HepG2 (cell line): ENCODE results near the gene MAP3K14. TPM values are rescaled to one million over a fixed set of nuclear protein-coding genes. Genes with fewer than 3 reads are reported as not detected.
A peak's percentile ranks its signal among the peaks of the same experiment; 100 is the strongest.

Experiments used
- BCL6 ChIP-seq: IDR thresholded peaks from 2 replicates; pipeline ENCODE4 v1.6.1; 2016; ENCODE audit warnings: missing genetic modification reagents, missing compliant biosample characterization
- BRD4 ChIP-seq: sonication (generic); formaldehyde crosslinking; IDR thresholded peaks from 2 replicates; pipeline ENCODE4 v1.4.0; 2020; ENCODE audit warnings: missing genetic modification reagents
- FOXA3 ChIP-seq: IDR thresholded peaks from 2 replicates; pipeline ENCODE4 v1.6.1; 2016; ENCODE audit warnings: missing genetic modification reagents, missing compliant biosample characterization
- FOXC1 ChIP-seq: sonication (generic); formaldehyde crosslinking; IDR thresholded peaks from 2 replicates; pipeline ENCODE4 v1.8.0; 2022; ENCODE audit warnings: mild to moderate bottlenecking, missing genetic modification reagents, borderline replicate concordance
- HHEX ChIP-seq: IDR thresholded peaks from 2 replicates; pipeline ENCODE4 v1.6.1; 2016; ENCODE audit warnings: control low read depth
- HOXA3 ChIP-seq: sonication (generic); formaldehyde crosslinking; IDR thresholded peaks from 2 replicates; pipeline ENCODE4 v1.5.0; 2020; ENCODE audit warnings: missing genetic modification reagents
- NCOA2 ChIP-seq: sonication (generic); formaldehyde crosslinking; IDR thresholded peaks from 2 replicates; pipeline ENCODE4 v1.8.0; 2022; ENCODE audit warnings: inconsistent platforms
- NCOA5 ChIP-seq: sonication (generic); formaldehyde crosslinking; IDR thresholded peaks from 2 replicates; pipeline ENCODE4 v1.4.0; 2020; ENCODE audit warnings: missing genetic modification reagents
- PAWR ChIP-seq: sonication (generic); formaldehyde crosslinking; IDR thresholded peaks from 2 replicates; pipeline ENCODE4 v1.4.0; 2020; ENCODE audit warnings: missing genetic modification reagents, mild to moderate bottlenecking, borderline replicate concordance
- PCBP1 ChIP-seq: fragments of 200-400 bp; formaldehyde crosslinking; IDR thresholded peaks from 2 replicates; pipeline ENCODE4 v1.6.1; 2017; ENCODE audit warnings: mild to moderate bottlenecking, low read depth, low read length, borderline replicate concordance
- PITX1 ChIP-seq: sonication (generic); formaldehyde crosslinking; IDR thresholded peaks from 2 replicates; pipeline ENCODE4 v1.5.1; 2020; ENCODE audit warnings: mild to moderate bottlenecking, missing genetic modification reagents
- RCOR2 ChIP-seq: IDR thresholded peaks from 2 replicates; pipeline ENCODE4 v1.6.1; 2016; ENCODE audit warnings: missing biosample characterization, missing genetic modification reagents
- RFXAP ChIP-seq: sonication (generic); formaldehyde crosslinking; IDR thresholded peaks from 2 replicates; pipeline ENCODE4 v1.4.0; 2020; ENCODE audit warnings: missing genetic modification reagents, borderline replicate concordance
- STAG1 ChIP-seq: sonication (generic); formaldehyde crosslinking; IDR thresholded peaks from 2 replicates; pipeline ENCODE4 v1.4.0; 2020; ENCODE audit warnings: missing genetic modification reagents
- ZNF274 ChIP-seq: sonication (generic); formaldehyde crosslinking; IDR thresholded peaks from 2 replicates; pipeline ENCODE4 v1.5.1; 2020; ENCODE audit warnings: mild to moderate bottlenecking, missing genetic modification reagents
- ZNF350 ChIP-seq: sonication (generic); formaldehyde crosslinking; IDR thresholded peaks from 2 replicates; pipeline ENCODE4 v1.4.0; 2020; ENCODE audit warnings: mild to moderate bottlenecking, low read depth, missing genetic modification reagents, borderline replicate concordance
- ZNF543 ChIP-seq: sonication (generic); formaldehyde crosslinking; IDR thresholded peaks from 2 replicates; pipeline ENCODE4 v1.4.0; 2020; ENCODE audit warnings: mild to moderate bottlenecking, missing genetic modification reagents
- ZNF768 ChIP-seq: sonication (generic); formaldehyde crosslinking; IDR thresholded peaks from 2 replicates; pipeline ENCODE4 v1.4.0; 2020; ENCODE audit warnings: missing genetic modification reagents
- ZSCAN12 ChIP-seq: sonication (generic); formaldehyde crosslinking; IDR thresholded peaks from 2 replicates; pipeline ENCODE4 v1.9.0; 2021; ENCODE audit warnings: mild to moderate bottlenecking, missing genetic modification reagents
- polyA plus RNA-seq, 8 experiments: library from polyadenylated mRNA; depleted of rRNA in 3 of 8; stranded (reverse) in 7 of 8; unstranded in 1 of 8; fragments of >200 nt; fragmentation: Illumina TruSeq in 4 of 8; extraction: Trizol in 4 of 8; gene quantifications; 2 replicates each; pipeline versions ENCODE4 v1.2.1 to v1.2.3, GENCODE V29; 2011 to 2016; ENCODE audit warnings: low read depth in 4 of 8, missing spikeins in 1 of 8, mixed read lengths in 1 of 8; ENCODE audit not compliant: insufficient read depth in 1 of 8
- total RNA-seq, 5 experiments: library from RNA; depleted of rRNA; stranded (reverse); fragments of >200 nt; fragmentation: Illumina TruSeq; extraction: Trizol; gene quantifications; 2 replicates each; pipeline ENCODE4 v1.2.3, GENCODE V29; 2016; ENCODE audit warnings: low read depth in 1 of 5
- TF ChIP-seq, protein P1 (sequence below): sonication (generic); formaldehyde crosslinking; IDR thresholded peaks from 2 replicates; pipeline ENCODE4 v1.4.0; 2020; ENCODE audit warnings: missing genetic modification reagents
- TF ChIP-seq, protein P2 (sequence below): sonication (generic); formaldehyde crosslinking; IDR thresholded peaks from 2 replicates; pipeline ENCODE4 v1.5.1; 2020; ENCODE audit warnings: missing genetic modification reagents, mild to moderate bottlenecking, borderline replicate concordance
- TF ChIP-seq, protein P3 (sequence below): IDR thresholded peaks from 2 replicates; pipeline ENCODE4 v1.6.1; 2016; ENCODE audit warnings: low read depth, borderline replicate concordance
- TF ChIP-seq, protein P4 (sequence below): sonication (generic); formaldehyde crosslinking; IDR thresholded peaks from 2 replicates; pipeline ENCODE4 v1.4.0; 2020; ENCODE audit warnings: missing genetic modification reagents
- TF ChIP-seq, protein P5 (sequence below): IDR thresholded peaks from 2 replicates; pipeline ENCODE4 v1.6.1; 2016; ENCODE audit warnings: missing genetic modification reagents, missing compliant biosample characterization

MAP3K14 gene
- total and polyA plus RNA-seq, 2 of the 13 experiments (the other 11 are each of a cell fraction or from before 2014, with no cell fraction given) = 2.6 TPM

DNA sequence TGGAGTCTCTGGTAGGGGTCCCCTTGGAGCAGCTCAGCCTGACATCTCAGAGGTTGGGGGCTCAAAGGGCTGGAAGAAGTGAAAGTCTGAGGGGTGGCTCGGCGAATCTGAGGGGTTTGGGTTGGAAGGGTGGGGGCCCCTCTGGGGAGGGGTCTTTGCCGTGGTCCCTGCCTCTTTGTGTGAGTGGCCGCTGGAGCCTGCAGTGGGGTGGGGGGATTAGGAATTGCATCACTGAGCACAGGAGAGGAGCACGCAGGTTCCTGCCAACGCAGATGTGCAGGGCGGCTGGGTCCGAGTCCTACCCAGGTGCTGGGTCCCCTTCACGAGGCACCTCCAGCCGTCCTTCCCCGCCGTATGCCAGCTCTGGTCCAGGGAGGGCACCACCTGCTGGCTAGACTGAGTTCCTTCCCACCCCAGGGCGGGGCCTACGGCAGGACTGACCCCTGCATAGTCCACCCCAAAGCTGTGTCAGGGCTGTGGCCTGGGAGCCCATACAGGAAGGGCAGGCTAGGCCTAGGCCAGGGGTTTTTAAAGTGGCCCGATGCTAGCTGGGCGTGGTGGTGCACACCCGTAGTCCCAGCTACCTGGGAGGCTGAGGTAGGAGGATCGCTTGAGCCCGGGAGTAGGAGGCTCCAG, 85.2 kb downstream of the MAP3K14 start (continued):
- TF ChIP-seq, protein P1, sequence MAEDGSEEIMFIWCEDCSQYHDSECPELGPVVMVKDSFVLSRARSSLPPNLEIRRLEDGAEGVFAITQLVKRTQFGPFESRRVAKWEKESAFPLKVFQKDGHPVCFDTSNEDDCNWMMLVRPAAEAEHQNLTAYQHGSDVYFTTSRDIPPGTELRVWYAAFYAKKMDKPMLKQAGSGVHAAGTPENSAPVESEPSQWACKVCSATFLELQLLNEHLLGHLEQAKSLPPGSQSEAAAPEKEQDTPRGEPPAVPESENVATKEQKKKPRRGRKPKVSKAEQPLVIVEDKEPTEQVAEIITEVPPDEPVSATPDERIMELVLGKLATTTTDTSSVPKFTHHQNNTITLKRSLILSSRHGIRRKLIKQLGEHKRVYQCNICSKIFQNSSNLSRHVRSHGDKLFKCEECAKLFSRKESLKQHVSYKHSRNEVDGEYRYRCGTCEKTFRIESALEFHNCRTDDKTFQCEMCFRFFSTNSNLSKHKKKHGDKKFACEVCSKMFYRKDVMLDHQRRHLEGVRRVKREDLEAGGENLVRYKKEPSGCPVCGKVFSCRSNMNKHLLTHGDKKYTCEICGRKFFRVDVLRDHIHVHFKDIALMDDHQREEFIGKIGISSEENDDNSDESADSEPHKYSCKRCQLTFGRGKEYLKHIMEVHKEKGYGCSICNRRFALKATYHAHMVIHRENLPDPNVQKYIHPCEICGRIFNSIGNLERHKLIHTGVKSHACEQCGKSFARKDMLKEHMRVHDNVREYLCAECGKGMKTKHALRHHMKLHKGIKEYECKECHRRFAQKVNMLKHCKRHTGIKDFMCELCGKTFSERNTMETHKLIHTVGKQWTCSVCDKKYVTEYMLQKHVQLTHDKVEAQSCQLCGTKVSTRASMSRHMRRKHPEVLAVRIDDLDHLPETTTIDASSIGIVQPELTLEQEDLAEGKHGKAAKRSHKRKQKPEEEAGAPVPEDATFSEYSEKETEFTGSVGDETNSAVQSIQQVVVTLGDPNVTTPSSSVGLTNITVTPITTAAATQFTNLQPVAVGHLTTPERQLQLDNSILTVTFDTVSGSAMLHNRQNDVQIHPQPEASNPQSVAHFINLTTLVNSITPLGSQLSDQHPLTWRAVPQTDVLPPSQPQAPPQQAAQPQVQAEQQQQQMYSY (CRISPR knock-in tag) = no peak
- TF ChIP-seq, protein P2, sequence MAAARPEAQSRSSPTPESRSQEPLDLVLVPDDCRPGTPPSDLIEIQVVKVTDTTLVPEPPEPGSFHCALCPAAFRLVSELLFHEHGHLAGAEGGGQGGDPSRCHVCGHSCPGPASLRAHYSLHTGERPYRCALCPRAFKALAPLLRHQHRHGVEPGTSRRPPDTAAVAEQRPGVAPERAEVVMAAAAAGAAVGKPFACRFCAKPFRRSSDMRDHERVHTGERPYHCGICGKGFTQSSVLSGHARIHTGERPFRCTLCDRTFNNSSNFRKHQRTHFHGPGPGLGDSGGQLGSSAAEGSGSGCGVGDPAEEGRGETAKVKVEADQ (CRISPR knock-in tag) = 0 out of 2 replicates have a peak, but pooled peaks have one; percentile 50
- TF ChIP-seq HHEX (CRISPR knock-in tag) = no peak
- TF ChIP-seq FOXA3 (CRISPR knock-in tag) = no peak
- peak; percentile 54; the same call in 1 of the 2 replicates for TF ChIP-seq ZNF768 (CRISPR knock-in tag)
- TF ChIP-seq ZNF543 (CRISPR knock-in tag) = no peak
- TF ChIP-seq ZNF350 (CRISPR knock-in tag) = no peak
- no peak for TF ChIP-seq NCOA2 (CRISPR knock-in tag)
- TF ChIP-seq STAG1 (CRISPR knock-in tag) = peak; percentile 75
- peak; percentile 66 for TF ChIP-seq HOXA3 (CRISPR knock-in tag)
- no peak for TF ChIP-seq NCOA5 (CRISPR knock-in tag)
- peak; percentile 69; the same call in 1 of the 2 replicates for TF ChIP-seq RFXAP
- TF ChIP-seq, protein P3, sequence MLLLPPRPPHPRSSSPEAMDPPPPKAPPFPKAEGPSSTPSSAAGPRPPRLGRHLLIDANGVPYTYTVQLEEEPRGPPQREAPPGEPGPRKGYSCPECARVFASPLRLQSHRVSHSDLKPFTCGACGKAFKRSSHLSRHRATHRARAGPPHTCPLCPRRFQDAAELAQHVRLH (CRISPR knock-in tag) = peak; percentile 72; the same call in 1 of the 2 replicates
- peak; percentile 13; the same call in 1 of the 2 replicates for TF ChIP-seq PITX1 (CRISPR knock-in tag)
- TF ChIP-seq RCOR2 (CRISPR knock-in tag) = no peak
- 0 out of 2 replicates have a peak, but pooled peaks have one; percentile 29 for TF ChIP-seq ZSCAN12 (CRISPR knock-in tag)
- TF ChIP-seq PAWR (CRISPR knock-in tag) = 0 out of 2 replicates have a peak, but pooled peaks have one; percentile 43
- TF ChIP-seq, protein P4, sequence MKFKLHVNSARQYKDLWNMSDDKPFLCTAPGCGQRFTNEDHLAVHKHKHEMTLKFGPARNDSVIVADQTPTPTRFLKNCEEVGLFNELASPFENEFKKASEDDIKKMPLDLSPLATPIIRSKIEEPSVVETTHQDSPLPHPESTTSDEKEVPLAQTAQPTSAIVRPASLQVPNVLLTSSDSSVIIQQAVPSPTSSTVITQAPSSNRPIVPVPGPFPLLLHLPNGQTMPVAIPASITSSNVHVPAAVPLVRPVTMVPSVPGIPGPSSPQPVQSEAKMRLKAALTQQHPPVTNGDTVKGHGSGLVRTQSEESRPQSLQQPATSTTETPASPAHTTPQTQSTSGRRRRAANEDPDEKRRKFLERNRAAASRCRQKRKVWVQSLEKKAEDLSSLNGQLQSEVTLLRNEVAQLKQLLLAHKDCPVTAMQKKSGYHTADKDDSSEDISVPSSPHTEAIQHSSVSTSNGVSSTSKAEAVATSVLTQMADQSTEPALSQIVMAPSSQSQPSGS (CRISPR knock-in tag) = no peak
- peak; percentile 62; the same call in 1 of the 2 replicates for TF ChIP-seq ZNF274 (CRISPR knock-in tag)
- TF ChIP-seq, protein P5, sequence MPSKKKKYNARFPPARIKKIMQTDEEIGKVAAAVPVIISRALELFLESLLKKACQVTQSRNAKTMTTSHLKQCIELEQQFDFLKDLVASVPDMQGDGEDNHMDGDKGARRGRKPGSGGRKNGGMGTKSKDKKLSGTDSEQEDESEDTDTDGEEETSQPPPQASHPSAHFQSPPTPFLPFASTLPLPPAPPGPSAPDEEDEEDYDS (CRISPR knock-in tag) = 0 out of 2 replicates have a peak, but pooled peaks have one; percentile 19
- TF ChIP-seq BCL6 = 0 out of 2 replicates have a peak, but pooled peaks have one; percentile 13
- peak; percentile 26; the same call in 1 of the 2 replicates for TF ChIP-seq BRD4 (CRISPR knock-in tag)
- TF ChIP-seq FOXC1 (CRISPR knock-in tag) = peak; percentile 66; the same call in 1 of the 2 replicates
- no peak for TF ChIP-seq PCBP1
